ENCODE results near the gene RIC1. TPM values are rescaled to one million over a fixed set of nuclear protein-coding genes. Genes with fewer than 3 reads are reported as not detected.

RIC1 gene
- total RNA-seq, 1 experiment from 2014 or later: 25.5 TPM

GRCh38 chr9:5587024-5587423 is 41.9 kb upstream of the RIC1 start:
- Histone ChIP-seq H3K27me3 (ENCODE audit: insufficient read depth, low read length) (no peaks in the 10 kb centered on the region), H3K4me3 (replicated peaks in 1 of 2; ENCODE audit: low read depth in 1 of 2, low read length in 2 of 2) (no peak overlapping the region), H4K20me1 (ENCODE audit: insufficient read depth) (no peaks in the 10 kb centered on the region), H3K4me2 (ENCODE audit: low read length) (no peak overlapping the region), H2AFZ (ENCODE audit: low read depth, low read length, poor library complexity, severe bottlenecking) (no peak overlapping the region), H3K79me2 (ENCODE audit: insufficient read depth, low read length) (no peaks in the 10 kb centered on the region), H3K9me2 (ENCODE audit: insufficient read depth) (no peaks in the 10 kb centered on the region), H3K9ac (ENCODE audit: low read length) (no peak overlapping the region), H3K27ac (ENCODE audit: low read depth, low read length) (no peak overlapping the region), H3K36me3 (ENCODE audit: control insufficient read depth in 1 of 2, insufficient read depth in 2 of 2, low read length in 2 of 2) (no peaks in the 10 kb centered on the region), H3K9me3 (ENCODE audit: control insufficient read depth in 1 of 2, insufficient read depth in 1 of 2, low read depth in 1 of 2, low read length in 2 of 2) (no peaks in the 10 kb centered on the region), H3K4me1 (ENCODE audit: control insufficient read depth in 1 of 2, insufficient read depth in 2 of 2, low read length in 2 of 2) (no peaks in the 10 kb centered on the region)
- ChIA-PET POLR2A (no interaction called here), RAD21 (ENCODE audit: low non-redundant PET in 1 of 2, low total read pairs in 2 of 2, uncharacterized antibody in 2 of 2, unreplicated experiment in 2 of 2) (no interaction called here), CTCF (interaction anchor here (0.6 to 1.9 kb wide), 5 partner anchors 13 to 822 kb away, joined by 3 to 9 read pairs (median 6); partner anchors contain the start of gene CD274)
- DNase-seq (ENCODE audit: low read depth, low spot score) (no peak), ATAC-seq (0 out of 2 replicates have a peak, but pooled peaks have one; percentile 33)
- intact Hi-C loops (cut with micrococcal nuclease): no loop called here
- TF ChIP-seq ZFX (IDR thresholded peaks at IDR 0.05) (no peak), SRF (IDR thresholded peaks at IDR 0.05; ENCODE audit: low read depth) (no peak), RAD21 (IDR thresholded peaks at IDR 0.05; ENCODE audit: low read depth) (no peak), CTCF (IDR thresholded peaks at IDR 0.05 in 2 of 3, conservative IDR thresholded peaks at IDR 0.05 in 1 of 3; ENCODE audit: borderline replicate concordance in 1 of 3, insufficient read depth in 1 of 3, low read depth in 2 of 3, low read length in 2 of 3) (no peak), CBX3 (IDR thresholded peaks at IDR 0.05; ENCODE audit: low read depth) (no peak), SP1 (IDR thresholded peaks at IDR 0.05; ENCODE audit: low read depth) (no peak), EZH2phosphoT487 (IDR thresholded peaks at IDR 0.05; ENCODE audit: borderline replicate concordance) (no peak), ZNF274 (IDR thresholded peaks at IDR 0.05; ENCODE audit: low read depth, low read length) (no peak), MAX (IDR thresholded peaks at IDR 0.05) (no peak), JUND (IDR thresholded peaks at IDR 0.05) (no peak), POLR2A (IDR thresholded peaks at IDR 0.05; ENCODE audit: borderline replicate concordance, extremely low read depth, insufficient read depth, insufficient read length) (no peak), TCF7L2 (IDR thresholded peaks at IDR 0.05; ENCODE audit: borderline replicate concordance, extremely low read depth, insufficient read depth, insufficient read length) (no peak), FOSL1 (IDR thresholded peaks at IDR 0.05; ENCODE audit: low read depth) (no peak), POLR2AphosphoS5 (IDR thresholded peaks at IDR 0.05; ENCODE audit: low read depth, low read length) (no peak), CEBPB (IDR thresholded peaks at IDR 0.05; ENCODE audit: low read depth) (no peak), EGR1 (IDR thresholded peaks at IDR 0.05; ENCODE audit: low read depth) (no peak), SIN3A (IDR thresholded peaks at IDR 0.05; ENCODE audit: low read depth) (no peak), ELF1 (IDR thresholded peaks at IDR 0.05; ENCODE audit: borderline replicate concordance, low read depth) (no peak), REST (IDR thresholded peaks at IDR 0.05; ENCODE audit: low read depth) (no peak)
- no TSS peak for BruUV-seq (replicated peaks)

Data from HCT116 (cell line).